HG03064 (cell line): ENCODE results near the gene PARN.

ENCODE experiments used
- ATAC-seq: cut with Tn5 transposase; IDR thresholded peaks from one replicate; pipeline ENCODE4 v1.9.1; 2021; ENCODE audit warnings: low read depth; ENCODE audit not compliant: unreplicated experiment

The PARN gene

GRCh38 chr16:14531101-14531500 is 99.0 kb downstream of the PARN start:
- no peak for ATAC-seq

DNA sequence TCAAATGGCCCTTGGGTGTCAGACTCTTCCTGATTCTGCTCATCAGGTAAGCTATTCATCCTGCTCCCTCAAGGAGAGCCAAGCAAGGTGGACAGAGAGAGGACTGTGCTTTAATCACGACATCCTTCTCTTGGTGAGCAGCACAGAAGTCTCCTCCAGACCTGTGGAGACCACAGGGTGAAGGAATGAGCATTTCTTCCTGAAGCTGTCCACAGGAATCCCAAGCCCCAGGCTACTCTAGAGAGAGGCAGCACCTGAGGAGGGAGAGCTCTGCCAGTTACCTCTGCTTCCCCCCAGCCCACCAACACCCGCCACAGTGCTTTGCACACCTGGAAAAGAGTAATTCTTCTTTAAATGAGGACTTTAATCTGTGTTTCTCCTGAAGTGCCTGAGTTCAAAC is 100.0 kb downstream of the PARN start:
- ATAC-seq, result no peak

GRCh38 chr16:14529010-14529669 is 100.9 kb downstream of the PARN start:
- no peak for ATAC-seq

- ATAC-seq, result no peak
These were observed 101.8 kb downstream of the PARN start for GRCh38 chr16:14528306-14528705.

DNA sequence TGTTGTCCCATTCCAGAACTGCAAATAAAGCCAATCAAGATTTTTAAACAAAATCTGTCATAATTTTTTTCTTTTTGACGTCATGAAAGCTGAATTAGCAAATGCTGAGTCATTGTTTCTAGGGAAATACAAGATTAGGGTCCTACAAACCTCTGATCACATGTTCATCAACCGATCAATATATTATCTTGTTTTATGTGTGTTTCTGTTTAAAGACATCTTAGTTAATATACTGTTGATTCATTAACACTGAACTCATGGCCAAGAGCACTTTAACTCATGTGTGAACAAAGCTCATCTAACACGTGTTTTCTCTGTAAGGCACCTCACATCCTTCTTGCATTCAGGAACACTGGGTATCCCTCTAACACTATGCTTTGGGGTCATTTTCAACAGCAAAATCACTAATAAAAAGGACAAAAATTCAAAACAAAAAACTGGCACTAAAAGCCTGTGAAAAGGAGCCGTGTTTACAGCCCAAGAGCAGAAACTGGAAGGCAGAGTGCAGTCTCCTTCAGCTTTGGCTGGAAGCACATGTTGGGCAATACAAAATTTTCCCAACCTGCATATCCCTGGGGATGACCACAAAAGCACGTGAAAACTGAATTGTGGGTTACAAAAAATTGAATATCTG is 102.5 kb downstream of the PARN start:
- ATAC-seq, result no peak

DNA sequence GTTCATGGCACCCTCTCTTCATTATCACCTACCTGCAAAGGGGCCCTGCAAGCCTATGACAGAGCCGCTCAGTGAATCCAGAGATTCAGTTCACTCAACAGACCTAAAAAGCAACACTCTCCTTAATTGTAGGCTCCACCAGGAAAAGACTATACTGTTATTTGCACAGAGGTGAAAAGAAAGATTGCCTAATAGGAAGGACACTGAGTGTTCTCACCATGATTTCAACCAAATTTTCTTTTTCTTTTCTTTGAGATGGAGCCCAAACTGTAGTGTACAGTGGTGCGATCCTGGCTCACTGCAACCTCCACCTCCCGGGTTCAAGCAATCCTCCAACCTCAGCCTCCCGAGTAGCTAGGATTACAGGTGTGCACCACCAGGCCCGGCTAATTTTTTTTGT is 104.5 kb downstream of the PARN start:
- no peak for ATAC-seq

- ATAC-seq, result no peak
These were observed 105.1 kb downstream of the PARN start for GRCh38 chr16:14524979-14525378.

- ATAC-seq, result no peak
These were observed 106.4 kb downstream of the PARN start for GRCh38 chr16:14523632-14524031.

- ATAC-seq, result no peak
These were observed 107.4 kb downstream of the PARN start for GRCh38 chr16:14522671-14523070.

- ATAC-seq, result no peak
These were observed 109.3 kb downstream of the PARN start for GRCh38 chr16:14520753-14521152.

DNA sequence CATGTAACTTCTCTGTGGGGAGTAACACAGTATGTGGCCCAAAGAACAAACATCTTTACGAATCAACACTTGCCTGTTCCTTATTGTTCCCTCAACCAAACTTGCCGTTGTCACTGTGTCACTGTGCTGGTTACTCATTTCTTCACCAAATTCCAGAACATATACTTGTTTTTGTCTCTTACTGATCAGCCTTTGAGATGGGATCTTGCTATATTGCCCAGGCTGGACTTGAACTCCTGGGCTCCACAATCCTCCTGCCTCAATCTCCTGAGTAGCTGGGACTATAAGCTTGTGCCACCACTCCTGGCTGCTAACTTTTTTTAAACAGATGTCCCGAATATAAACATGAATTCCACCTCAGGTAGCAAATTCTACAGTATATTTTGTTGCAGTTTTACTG is 115.1 kb downstream of the PARN start:
- ATAC-seq, result no peak

- ATAC-seq, result no peak
These were observed 116.5 kb downstream of the PARN start for GRCh38 chr16:14513389-14514107.

DNA sequence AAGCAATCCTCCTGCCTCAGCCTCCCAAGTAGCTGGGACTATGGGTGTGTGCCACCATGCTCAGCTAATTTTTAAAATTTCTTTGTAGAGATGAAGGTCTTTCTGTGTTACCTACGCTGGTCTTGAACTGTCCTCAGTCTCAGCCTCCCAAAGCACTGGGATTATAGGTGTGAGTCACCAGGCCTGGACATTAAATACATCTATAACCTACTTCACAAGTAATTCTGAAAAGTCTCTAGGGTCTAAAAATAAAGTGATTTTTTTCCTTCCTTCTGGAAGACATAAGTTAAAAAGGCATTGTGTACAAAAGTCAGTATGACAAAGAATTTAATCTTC is 118.3 kb downstream of the PARN start:
- no peak for ATAC-seq

DNA sequence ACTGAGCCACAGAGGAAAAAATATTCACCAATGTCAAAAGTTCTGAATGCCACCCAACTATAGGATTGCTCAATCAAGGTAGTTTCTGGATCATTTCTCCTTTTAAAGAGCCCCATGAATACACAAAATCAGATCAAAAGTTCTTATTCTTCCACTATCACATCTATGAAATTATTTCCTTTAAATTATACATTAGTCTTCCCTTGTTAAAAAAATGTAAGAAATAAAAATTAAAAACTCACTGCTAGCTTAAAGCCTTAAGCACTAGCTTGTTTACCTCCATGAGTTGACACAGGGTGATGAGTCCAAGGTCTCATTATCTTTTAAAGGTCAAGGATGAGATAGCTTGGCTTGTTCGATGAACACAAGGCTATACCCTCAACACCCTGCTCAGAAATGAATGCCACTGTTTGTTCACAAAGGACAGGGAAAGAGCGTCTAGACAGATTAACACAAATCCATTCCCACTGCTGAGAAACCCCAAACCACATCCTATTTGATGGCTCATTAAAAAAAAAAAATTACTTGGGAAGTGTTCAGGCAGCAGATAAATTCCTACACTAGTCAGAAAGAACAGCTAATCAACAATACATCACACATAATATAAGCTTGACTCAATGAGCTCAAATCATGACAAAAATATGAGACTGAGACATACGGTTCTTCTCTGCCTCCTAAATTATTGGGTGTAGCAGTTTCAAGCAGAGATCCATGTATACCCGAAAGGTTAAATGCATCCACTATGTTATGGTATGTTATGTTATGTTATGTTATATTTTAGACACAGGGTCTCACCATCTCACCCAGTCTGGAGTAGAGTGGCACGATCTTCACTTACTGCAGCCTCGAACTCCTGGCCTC is 118.9 kb downstream of the PARN start:
- ATAC-seq, result no peak

GRCh38 chr16:14510581-14510938 is 119.5 kb downstream of the PARN start:
- ATAC-seq, result no peak

GRCh38 chr16:14509675-14510132 is 120.4 kb downstream of the PARN start:
- no peak for ATAC-seq

- no peak for ATAC-seq
These were observed 121.0 kb downstream of the PARN start for GRCh38 chr16:14509055-14509454.

- ATAC-seq, result no peak
These were observed 124.2 kb downstream of the PARN start for GRCh38 chr16:14505846-14506245.

DNA sequence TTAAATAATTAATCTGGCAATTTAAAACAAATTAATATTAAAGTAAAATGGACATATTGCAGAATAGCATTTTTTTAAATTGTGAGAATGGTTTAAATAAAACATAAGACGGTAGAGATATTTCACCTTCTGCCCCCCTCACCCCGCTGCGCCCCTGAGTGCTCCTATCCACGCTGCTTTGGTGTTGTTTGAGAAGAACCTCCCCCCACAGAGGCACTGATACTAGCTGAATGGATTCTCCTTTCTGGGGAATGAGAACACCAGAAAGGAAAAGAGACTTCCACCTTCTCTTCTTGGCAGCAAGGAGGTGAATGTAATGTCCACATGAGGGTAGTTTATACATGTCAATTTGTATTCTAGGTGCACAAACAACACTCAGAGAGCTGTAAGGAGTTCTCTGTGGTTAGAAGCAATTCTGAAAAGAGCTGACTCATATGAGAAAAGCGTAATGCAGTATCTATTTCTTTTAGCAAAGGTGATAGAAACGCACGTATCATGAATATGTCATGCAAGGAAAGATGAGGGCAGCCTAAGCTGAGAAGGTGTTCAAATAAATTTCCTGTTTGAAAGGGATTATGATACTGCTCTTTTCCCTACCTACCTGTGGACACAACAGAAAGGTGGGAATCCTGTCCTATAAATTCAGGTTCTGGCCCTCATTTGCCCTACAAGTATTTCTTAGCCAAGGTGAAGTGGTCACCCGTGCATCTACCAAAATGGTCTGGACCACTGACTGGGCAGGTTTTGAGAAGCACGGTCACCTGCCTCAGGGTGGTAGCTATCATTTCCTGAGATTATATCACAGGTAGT is 126.9 kb downstream of the PARN start:
- ATAC-seq, result peak; percentile 60

DNA sequence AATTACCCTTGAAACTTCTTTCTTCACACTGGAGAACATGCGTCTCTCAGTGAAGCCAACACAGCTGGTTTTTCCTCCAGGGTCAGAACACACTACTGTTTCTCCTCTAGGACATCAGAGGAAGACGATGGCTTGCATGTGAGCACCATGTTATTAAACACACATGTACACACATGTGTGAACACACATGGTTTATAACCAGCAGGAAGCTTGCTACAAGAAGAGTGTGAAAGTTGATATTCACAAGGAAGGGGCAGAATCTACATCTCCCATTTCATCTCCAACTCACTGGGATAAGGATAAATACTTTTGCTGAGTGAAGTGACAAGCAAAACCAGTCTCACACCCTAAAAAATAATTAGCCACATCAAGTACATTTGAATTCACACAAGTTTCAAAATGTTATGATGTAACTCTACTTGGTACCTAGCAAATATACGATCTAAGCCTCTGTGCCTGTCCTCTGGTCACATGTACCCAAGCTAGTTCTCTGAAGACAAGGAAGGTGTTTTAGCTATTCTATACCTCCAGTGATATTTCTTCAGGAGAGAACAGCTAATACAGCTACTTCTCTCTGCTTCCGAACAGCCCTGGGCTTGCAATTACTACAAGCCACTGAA is 127.7 kb downstream of the PARN start:
- ATAC-seq, result no peak
